ENCODE results near the gene GRM8. TPM values are rescaled to one million over a fixed set of nuclear protein-coding genes. Genes with fewer than 3 reads are reported as not detected.

GRM8 gene
- total RNA-seq, 1 experiment from 2014 or later: 1.8 TPM

DNA sequence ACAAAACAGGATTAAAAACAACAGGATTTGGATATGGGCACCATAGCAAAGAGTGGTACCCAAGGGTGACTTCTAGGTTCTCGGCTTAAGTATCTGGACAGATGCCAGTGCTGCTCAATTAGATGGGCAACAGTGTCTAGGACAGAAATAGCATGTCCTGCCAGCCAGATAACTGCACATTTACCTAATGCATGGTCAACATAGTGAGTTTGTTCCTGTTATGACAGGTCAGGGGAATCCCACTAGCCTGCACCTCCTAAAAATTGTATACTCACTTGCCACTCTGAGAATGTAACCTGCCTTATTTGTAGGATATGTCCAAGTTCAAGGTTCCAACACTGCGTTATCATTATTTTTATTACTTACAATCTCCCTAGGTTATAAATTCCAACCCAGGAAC, 471.7 kb downstream of the GRM8 start:
- Histone ChIP-seq H3K23me2 (ENCODE audit: insufficient read length, low read depth, low read length, poor library complexity, severe bottlenecking) (no peaks in the 10 kb centered on the region), H4K5ac (ENCODE audit: insufficient read length, low read depth, low read length) (no peak overlapping the region), H3K56ac (ENCODE audit: insufficient read length, low read depth, low read length) (no peak overlapping the region), H2AFZ (ENCODE audit: low read length) (no peak overlapping the region), H3K4ac (ENCODE audit: low read depth, low read length) (no peak overlapping the region), H3K27me3 (ENCODE audit: insufficient read depth, low read length) (no peaks in the 10 kb centered on the region), H2BK12ac (ENCODE audit: insufficient read length, low read depth, low read length) (no peak overlapping the region), H2AK5ac (ENCODE audit: insufficient read length, low read length) (no peak overlapping the region), H2BK20ac (ENCODE audit: low read depth, low read length, poor library complexity, severe bottlenecking) (no peak overlapping the region), H3T11ph (ENCODE audit: low read length) (no peak overlapping the region), H4K20me1 (ENCODE audit: control insufficient read depth, insufficient read depth, insufficient read length) (no peaks in the 10 kb centered on the region), H2BK5ac (ENCODE audit: insufficient read length, low read length) (no peak overlapping the region), H3K9me3 (ENCODE audit: control insufficient read depth, low read depth, low read length) (no peaks in the 10 kb centered on the region), H3K79me1 (ENCODE audit: insufficient read depth, low read depth, low read length, poor library complexity, severe bottlenecking) (no peaks in the 10 kb centered on the region), H3K14ac (ENCODE audit: insufficient read depth, low read length) (no peak overlapping the region), H3K27ac (ENCODE audit: insufficient read length, low read depth, low read length) (no peak overlapping the region), H2BK15ac (ENCODE audit: low read depth, low read length) (no peak overlapping the region), H2BK120ac (ENCODE audit: low read depth, low read length, poor library complexity, severe bottlenecking) (no peak overlapping the region), H3K79me2 (ENCODE audit: insufficient read depth, low read length) (no peaks in the 10 kb centered on the region), H3K9ac (ENCODE audit: extremely low read depth, insufficient read length, low read length) (no peak overlapping the region), H4K91ac (ENCODE audit: insufficient read length, low read depth, low read length) (no peak overlapping the region), H3K23ac (ENCODE audit: insufficient read length, low read depth, low read length) (no peak overlapping the region), H3K4me1 (ENCODE audit: insufficient read depth, low read length) (no peaks in the 10 kb centered on the region; the same call in 1 of the 2 replicates), H3K18ac (ENCODE audit: insufficient read length, low read depth, low read length) (no peak overlapping the region), H4K8ac (replicated peaks; ENCODE audit: insufficient read length, low read depth, low read length) (no peak overlapping the region), H3K4me2 (ENCODE audit: insufficient read depth, insufficient read length, low read length) (no peak overlapping the region)
- H3K27ac Mint-ChIP-seq: no peak overlapping the region
- no peak for DNase-seq
- H3K4me1 Mint-ChIP-seq: peaks cover 20 to 22% of the 10 kb centered on the region in 2 experiments
- H3K36me3 Mint-ChIP-seq (ENCODE audit: insufficient read depth in 1 of 3, low read depth in 3 of 3): no peaks in the 10 kb centered on the region
- H3K27me3 Mint-ChIP-seq (ENCODE audit: low read depth): no peaks in the 10 kb centered on the region
- WGBS (ENCODE audit: extremely low coverage, insufficient read length, low lambda C conversion rate): no CpG with 5 or more reads among the region's 2 CpGs
- TF ChIP-seq, protein P1, sequence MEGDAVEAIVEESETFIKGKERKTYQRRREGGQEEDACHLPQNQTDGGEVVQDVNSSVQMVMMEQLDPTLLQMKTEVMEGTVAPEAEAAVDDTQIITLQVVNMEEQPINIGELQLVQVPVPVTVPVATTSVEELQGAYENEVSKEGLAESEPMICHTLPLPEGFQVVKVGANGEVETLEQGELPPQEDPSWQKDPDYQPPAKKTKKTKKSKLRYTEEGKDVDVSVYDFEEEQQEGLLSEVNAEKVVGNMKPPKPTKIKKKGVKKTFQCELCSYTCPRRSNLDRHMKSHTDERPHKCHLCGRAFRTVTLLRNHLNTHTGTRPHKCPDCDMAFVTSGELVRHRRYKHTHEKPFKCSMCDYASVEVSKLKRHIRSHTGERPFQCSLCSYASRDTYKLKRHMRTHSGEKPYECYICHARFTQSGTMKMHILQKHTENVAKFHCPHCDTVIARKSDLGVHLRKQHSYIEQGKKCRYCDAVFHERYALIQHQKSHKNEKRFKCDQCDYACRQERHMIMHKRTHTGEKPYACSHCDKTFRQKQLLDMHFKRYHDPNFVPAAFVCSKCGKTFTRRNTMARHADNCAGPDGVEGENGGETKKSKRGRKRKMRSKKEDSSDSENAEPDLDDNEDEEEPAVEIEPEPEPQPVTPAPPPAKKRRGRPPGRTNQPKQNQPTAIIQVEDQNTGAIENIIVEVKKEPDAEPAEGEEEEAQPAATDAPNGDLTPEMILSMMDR (conservative IDR thresholded peaks at IDR 0.05): no peak
- H3K9me3 Mint-ChIP-seq: no peaks in the 10 kb centered on the region
- H3K4me3 Mint-ChIP-seq: no peak overlapping the region

Measured in H9 (cell line).